HCT116 (cell line): Measurements from ENCODE around the gene SOX6. TPM values are rescaled to one million over a fixed set of nuclear protein-coding genes. Genes with fewer than 3 reads are reported as not detected.

ENCODE experiments used
- ATAC-seq: fragments of 200-7000 bp; cut with Tn5 transposase; 2 replicates; pipeline ENCODE4 v1.9.1; 2020; ENCODE audit warnings: mild to moderate bottlenecking, moderate library complexity
- BruUV-seq: library from RNA; stranded (reverse); fragments of 400-500 nt; replicated peaks from 2 replicates; lab custom pipeline; 2021; lab: Mats Ljungman, UMichigan
- CTCF ChIA-PET: fragments of 300-600 bp; sonication (Branson Sonifier 250); formaldehyde crosslinking; loops from one replicate; lab custom pipeline; 2021; ENCODE audit warnings: antibody characterized with exemption; lab: Charles Lee
- POLR2A ChIA-PET: fragments of 300-600, 350-600 bp; sonication (Branson Sonifier 250); formaldehyde crosslinking; loops from one replicate; lab custom pipeline; 2021; ENCODE audit warnings: antibody characterized with exemption; lab: Charles Lee
- RAD21 ChIA-PET, 2 experiments: fragments of 300-600 bp; sonication (Branson Sonifier 250); formaldehyde crosslinking; loops; one replicate each; lab custom pipeline; 2023; ENCODE audit warnings: low total read pairs in 2 of 2; ENCODE audit not compliant: uncharacterized antibody in 2 of 2, unreplicated experiment in 2 of 2, low non-redundant PET in 1 of 2; lab: Charles Lee
- DNase-seq: peaks from one replicate; pipeline ENCODE4 v3.0.0-alpha.2; 2010; ENCODE audit warnings: low read depth, low spot score
- H2AFZ ChIP-seq: fragments of 200-600 bp; shearing (Covaris generic), sonication (generic); 2 replicates; pipeline ENCODE4 v1.6.1; 2017; ENCODE audit warnings: low read depth, mixed run types, mixed read lengths, antibody characterized with exemption, low read length; ENCODE audit not compliant: poor library complexity, severe bottlenecking
- H3K27ac ChIP-seq: 2 replicates; pipeline ENCODE4 v1.5.1; 2012; ENCODE audit warnings: low read depth, low read length
- H3K27me3 ChIP-seq: fragments of 200-600 bp; sonication (generic); 2 replicates; pipeline ENCODE4 v1.6.1; 2016; ENCODE audit warnings: mixed run types, low read length, mixed read lengths; ENCODE audit not compliant: insufficient read depth
- H3K36me3 ChIP-seq, 2 experiments: fragments of 200-500 bp in 1 of 2; fragments of 200-600 bp in 1 of 2; sonication (Bioruptor generic) in 1 of 2; sonication (generic) in 1 of 2; 2 replicates each; pipeline versions ENCODE4 v1.5.1 to v1.6.1; 2014 to 2016; ENCODE audit warnings: low read length in 2 of 2, inconsistent platforms in 1 of 2, mixed read lengths in 1 of 2, mixed run types in 1 of 2; ENCODE audit not compliant: insufficient read depth in 2 of 2, control insufficient read depth in 1 of 2
- H3K4me1 ChIP-seq, 2 experiments: fragments of 200-600 bp in 1 of 2; sonication (generic) in 1 of 2; 2 replicates each; pipeline versions ENCODE4 v1.5.1 to v1.6.1; 2012 to 2017; ENCODE audit warnings: low read length in 2 of 2, inconsistent platforms in 1 of 2, mild to moderate bottlenecking in 1 of 2, mixed read lengths in 1 of 2, mixed run types in 1 of 2, moderate library complexity in 1 of 2; ENCODE audit not compliant: insufficient read depth in 2 of 2, control insufficient read depth in 1 of 2
- H3K4me2 ChIP-seq: fragments of 200-600 bp; sonication (generic); 2 replicates; pipeline ENCODE4 v1.6.1; 2017; ENCODE audit warnings: mixed run types, low read length, mixed read lengths
- H3K4me3 ChIP-seq, 2 experiments: fragments of 200-600 bp in 1 of 2; sonication (generic) in 1 of 2; replicated peaks in 1 of 2; 2 replicates each; pipeline ENCODE4 v1.5.1; 2011 to 2016; ENCODE audit warnings: low read length in 2 of 2, control low read depth in 1 of 2, low read depth in 1 of 2, mild to moderate bottlenecking in 1 of 2, mixed read lengths in 1 of 2, mixed run types in 1 of 2
- H3K79me2 ChIP-seq: fragments of 200-600 bp; sonication (generic); 2 replicates; pipeline ENCODE4 v1.6.1; 2017; ENCODE audit warnings: mild to moderate bottlenecking, mixed run types, low read length, moderate library complexity, mixed read lengths; ENCODE audit not compliant: insufficient read depth
- H3K9ac ChIP-seq: fragments of 200-600 bp; sonication (generic); 2 replicates; pipeline ENCODE4 v1.6.1; 2016; ENCODE audit warnings: low read length, mixed read lengths
- H3K9me2 ChIP-seq: fragments of 200-600 bp; sonication (generic), shearing (Covaris generic); 2 replicates; pipeline ENCODE4 v1.6.1; 2017; ENCODE audit warnings: mixed run types, mild to moderate bottlenecking, moderate library complexity; ENCODE audit not compliant: insufficient read depth
- H3K9me3 ChIP-seq, 2 experiments: fragments of 200-500 bp in 1 of 2; fragments of 200-600 bp in 1 of 2; sonication (Bioruptor generic) in 1 of 2; sonication (generic) in 1 of 2; 2 replicates each; pipeline ENCODE4 v1.6.1; 2014 to 2017; ENCODE audit warnings: low read length in 2 of 2, mixed read lengths in 2 of 2, inconsistent platforms in 1 of 2, low read depth in 1 of 2, mild to moderate bottlenecking in 1 of 2, mixed run types in 1 of 2, moderate library complexity in 1 of 2; ENCODE audit not compliant: control insufficient read depth in 1 of 2, insufficient read depth in 1 of 2
- H4K20me1 ChIP-seq: fragments of 200-600 bp; sonication (generic), shearing (Covaris generic); 2 replicates; pipeline ENCODE4 v1.6.1; 2017; ENCODE audit warnings: mixed run types, mild to moderate bottlenecking, moderate library complexity; ENCODE audit not compliant: insufficient read depth
- CBX3 ChIP-seq: IDR thresholded peaks from 2 replicates; pipeline ENCODE4 v1.6.1; 2012; ENCODE audit warnings: low read depth
- CEBPB ChIP-seq: IDR thresholded peaks from 2 replicates; pipeline ENCODE4 v1.6.1; 2012; ENCODE audit warnings: low read depth
- CTCF ChIP-seq, 3 experiments: fragments of 200-600 bp in 1 of 3; sonication (generic) in 1 of 3; IDR thresholded peaks in 2 of 3; conservative IDR thresholded peaks in 1 of 3; 2 replicates each; pipeline ENCODE4 v1.5.1; 2012 to 2017; ENCODE audit warnings: low read depth in 2 of 3, low read length in 2 of 3, antibody characterized with exemption in 1 of 3, borderline replicate concordance in 1 of 3, control low read depth in 1 of 3, mild to moderate bottlenecking in 1 of 3, mixed read lengths in 1 of 3, mixed run types in 1 of 3, moderate library complexity in 1 of 3; ENCODE audit not compliant: insufficient read depth in 1 of 3
- EGR1 ChIP-seq: IDR thresholded peaks from 2 replicates; pipeline ENCODE4 v1.6.1; 2012; ENCODE audit warnings: low read depth
- ELF1 ChIP-seq: IDR thresholded peaks from 2 replicates; pipeline ENCODE4 v1.6.1; 2012; ENCODE audit warnings: low read depth, borderline replicate concordance
- EZH2 ChIP-seq: fragments of 200-600 bp; sonication (generic); IDR thresholded peaks from 2 replicates; pipeline ENCODE4 v1.6.1; 2017; ENCODE audit warnings: antibody characterized with exemption, mixed run types
- EZH2phosphoT487 ChIP-seq: fragments of 200-600 bp; IDR thresholded peaks from 2 replicates; pipeline ENCODE4 v1.6.1; 2018; ENCODE audit warnings: antibody characterized with exemption, borderline replicate concordance
- FOSL1 ChIP-seq: IDR thresholded peaks from 2 replicates; pipeline ENCODE4 v1.6.1; 2012; ENCODE audit warnings: low read depth
- JUND ChIP-seq: IDR thresholded peaks from 2 replicates; pipeline ENCODE4 v1.6.1; 2012
- RAD21 ChIP-seq: IDR thresholded peaks from 2 replicates; pipeline ENCODE4 v1.6.1; 2012; ENCODE audit warnings: low read depth, mild to moderate bottlenecking
- SP1 ChIP-seq: IDR thresholded peaks from 2 replicates; pipeline ENCODE4 v1.6.1; 2012; ENCODE audit warnings: low read depth
- SRF ChIP-seq: IDR thresholded peaks from 2 replicates; pipeline ENCODE4 v1.6.1; 2012; ENCODE audit warnings: low read depth
- TCF7L2 ChIP-seq: IDR thresholded peaks from 2 replicates; pipeline ENCODE4 v1.7.0; 2011; ENCODE audit warnings: borderline replicate concordance, inconsistent platforms; ENCODE audit not compliant: insufficient read depth, insufficient read length; ENCODE audit errors: extremely low read depth
- YY1 ChIP-seq: IDR thresholded peaks from 2 replicates; pipeline ENCODE4 v1.6.1; 2011; ENCODE audit warnings: low read length, low read depth, moderate library complexity, mild to moderate bottlenecking; ENCODE audit not compliant: insufficient replicate concordance; ENCODE audit errors: extremely low read depth
- ZFX ChIP-seq: fragments of 450-650 bp; IDR thresholded peaks from 2 replicates; pipeline ENCODE4 v1.6.1; 2017
- ZNF274 ChIP-seq: fragments of 200-500 bp; sonication (Bioruptor generic); IDR thresholded peaks from 2 replicates; pipeline ENCODE4 v1.6.1; 2014; ENCODE audit warnings: mild to moderate bottlenecking, low read depth, low read length, inconsistent platforms
- intact Hi-C: fragments of 100-400 bp; cut with micrococcal nuclease; formaldehyde crosslinking; loops from 2 replicates; pipeline ENCODE4 v1.10.0; 2022
- total RNA-seq: library from RNA; stranded (reverse); gene quantifications from one replicate; pipeline ENCODE4 v1.2.1, GENCODE V29; 2021; ENCODE audit not compliant: unreplicated experiment
- TF ChIP-seq, protein P1 (sequence below): IDR thresholded peaks from 2 replicates; pipeline ENCODE4 v1.6.1; 2011; ENCODE audit warnings: mild to moderate bottlenecking, low read length, moderate library complexity; ENCODE audit not compliant: insufficient replicate concordance; ENCODE audit errors: extremely low read depth
- TF ChIP-seq, protein P2 (sequence below): IDR thresholded peaks from 2 replicates; pipeline ENCODE4 v1.6.1; 2012; ENCODE audit warnings: low read depth

SOX6 gene
- total RNA-seq, 1 experiment from 2014 or later: 0.81 TPM

- POLR2A ChIA-PET: no interaction called here
- H3K4me2 ChIP-seq: peak overlapping the region; percentile 60
- 0 out of 4 replicates have a peak, but pooled peaks cover 0 to 4% of the 10 kb centered on the region in 2 experiments for H3K4me1 ChIP-seq
- peak; percentile 93 for ATAC-seq
- intact Hi-C loops: no loop called here
- 0 out of 4 replicates have a peak overlapping the region, but pooled peaks of 1 of the 2 experiments have one; percentile 7 for H3K4me3 ChIP-seq
- no peaks in the 10 kb centered on the region for H3K79me2 ChIP-seq
- peaks cover 4% of the 10 kb centered on the region; the same call in 1 of the 2 replicates for H3K27me3 ChIP-seq
- no peak overlapping the region for H3K9ac ChIP-seq
- CTCF ChIA-PET: interaction anchor here (0.6 to 2.0 kb wide), 10 partner anchors 9 to 137 kb away, joined by 3 to 11 read pairs (median 6); no protein-coding TSS in a partner anchor
- RAD21 ChIA-PET: no interaction called here
- no peak for TF ChIP-seq EZH2phosphoT487
- TF ChIP-seq, protein P1, sequence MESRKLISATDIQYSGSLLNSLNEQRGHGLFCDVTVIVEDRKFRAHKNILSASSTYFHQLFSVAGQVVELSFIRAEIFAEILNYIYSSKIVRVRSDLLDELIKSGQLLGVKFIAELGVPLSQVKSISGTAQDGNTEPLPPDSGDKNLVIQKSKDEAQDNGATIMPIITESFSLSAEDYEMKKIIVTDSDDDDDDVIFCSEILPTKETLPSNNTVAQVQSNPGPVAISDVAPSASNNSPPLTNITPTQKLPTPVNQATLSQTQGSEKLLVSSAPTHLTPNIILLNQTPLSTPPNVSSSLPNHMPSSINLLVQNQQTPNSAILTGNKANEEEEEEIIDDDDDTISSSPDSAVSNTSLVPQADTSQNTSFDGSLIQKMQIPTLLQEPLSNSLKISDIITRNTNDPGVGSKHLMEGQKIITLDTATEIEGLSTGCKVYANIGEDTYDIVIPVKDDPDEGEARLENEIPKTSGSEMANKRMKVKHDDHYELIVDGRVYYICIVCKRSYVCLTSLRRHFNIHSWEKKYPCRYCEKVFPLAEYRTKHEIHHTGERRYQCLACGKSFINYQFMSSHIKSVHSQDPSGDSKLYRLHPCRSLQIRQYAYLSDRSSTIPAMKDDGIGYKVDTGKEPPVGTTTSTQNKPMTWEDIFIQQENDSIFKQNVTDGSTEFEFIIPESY: no peak
- TF ChIP-seq, protein P2, sequence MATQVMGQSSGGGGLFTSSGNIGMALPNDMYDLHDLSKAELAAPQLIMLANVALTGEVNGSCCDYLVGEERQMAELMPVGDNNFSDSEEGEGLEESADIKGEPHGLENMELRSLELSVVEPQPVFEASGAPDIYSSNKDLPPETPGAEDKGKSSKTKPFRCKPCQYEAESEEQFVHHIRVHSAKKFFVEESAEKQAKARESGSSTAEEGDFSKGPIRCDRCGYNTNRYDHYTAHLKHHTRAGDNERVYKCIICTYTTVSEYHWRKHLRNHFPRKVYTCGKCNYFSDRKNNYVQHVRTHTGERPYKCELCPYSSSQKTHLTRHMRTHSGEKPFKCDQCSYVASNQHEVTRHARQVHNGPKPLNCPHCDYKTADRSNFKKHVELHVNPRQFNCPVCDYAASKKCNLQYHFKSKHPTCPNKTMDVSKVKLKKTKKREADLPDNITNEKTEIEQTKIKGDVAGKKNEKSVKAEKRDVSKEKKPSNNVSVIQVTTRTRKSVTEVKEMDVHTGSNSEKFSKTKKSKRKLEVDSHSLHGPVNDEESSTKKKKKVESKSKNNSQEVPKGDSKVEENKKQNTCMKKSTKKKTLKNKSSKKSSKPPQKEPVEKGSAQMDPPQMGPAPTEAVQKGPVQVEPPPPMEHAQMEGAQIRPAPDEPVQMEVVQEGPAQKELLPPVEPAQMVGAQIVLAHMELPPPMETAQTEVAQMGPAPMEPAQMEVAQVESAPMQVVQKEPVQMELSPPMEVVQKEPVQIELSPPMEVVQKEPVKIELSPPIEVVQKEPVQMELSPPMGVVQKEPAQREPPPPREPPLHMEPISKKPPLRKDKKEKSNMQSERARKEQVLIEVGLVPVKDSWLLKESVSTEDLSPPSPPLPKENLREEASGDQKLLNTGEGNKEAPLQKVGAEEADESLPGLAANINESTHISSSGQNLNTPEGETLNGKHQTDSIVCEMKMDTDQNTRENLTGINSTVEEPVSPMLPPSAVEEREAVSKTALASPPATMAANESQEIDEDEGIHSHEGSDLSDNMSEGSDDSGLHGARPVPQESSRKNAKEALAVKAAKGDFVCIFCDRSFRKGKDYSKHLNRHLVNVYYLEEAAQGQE: no peak
- TF ChIP-seq CEBPB: no peak
- no peak for TF ChIP-seq TCF7L2
- 0 out of 2 replicates have a peak, but pooled peaks have one; percentile 19 for TF ChIP-seq CBX3
- no peak for TF ChIP-seq YY1
- no peak for TF ChIP-seq SRF
- no peak for TF ChIP-seq EGR1
- no peak for TF ChIP-seq ZFX
- no peak for TF ChIP-seq ELF1
- TF ChIP-seq FOSL1: no peak
- peak; percentile 43 to 70 (median 53); a peak in 5 of 6 replicates for TF ChIP-seq CTCF (IDR thresholded peaks at IDR 0.05 in 2 of 3, conservative IDR thresholded peaks at IDR 0.05 in 1 of 3; ENCODE audit: borderline replicate concordance in 1 of 3, insufficient read depth in 1 of 3, low read depth in 2 of 3, low read length in 2 of 3)
- TF ChIP-seq JUND: no peak
- TF ChIP-seq RAD21: peak; percentile 21; the same call in 1 of the 2 replicates
- TF ChIP-seq EZH2: no peak
- TF ChIP-seq ZNF274: no peak
- TF ChIP-seq SP1: no peak
- no peak overlapping the region for H3K27ac ChIP-seq
- H3K36me3 ChIP-seq: no peaks in the 10 kb centered on the region
- no peaks in the 10 kb centered on the region for H3K9me3 ChIP-seq
- BruUV-seq: no TSS peak
- no peaks in the 10 kb centered on the region for H4K20me1 ChIP-seq
- no peaks in the 10 kb centered on the region for H3K9me2 ChIP-seq
- DNase-seq: peak; percentile 19
- H2AFZ ChIP-seq: no peak overlapping the region
Measured at GRCh38 chr11:15988693-15989231, 367.6 kb downstream of the SOX6 start.
